Epidermal melanocyte (primary cell): ENCODE data around the gene CECR2.

Experiments used
- DNase-seq: peaks from one replicate; pipeline ENCODE4 v3.0.0; 2011; ENCODE audit warnings: low spot score; ENCODE audit not compliant: insufficient read length

CECR2 gene

GRCh38 chr22:17369439-17370025 is at the start of gene CECR2:
Gene CECR2, plus strand, starts transcription at chr22:17369460. Its CDS starts 324 bp downstream, at chr22:17369784.
- DNase-seq, result no peak

GRCh38 chr22:17319546-17319945 is 49.7 kb upstream of the CECR2 start:
- no peak for DNase-seq

DNA sequence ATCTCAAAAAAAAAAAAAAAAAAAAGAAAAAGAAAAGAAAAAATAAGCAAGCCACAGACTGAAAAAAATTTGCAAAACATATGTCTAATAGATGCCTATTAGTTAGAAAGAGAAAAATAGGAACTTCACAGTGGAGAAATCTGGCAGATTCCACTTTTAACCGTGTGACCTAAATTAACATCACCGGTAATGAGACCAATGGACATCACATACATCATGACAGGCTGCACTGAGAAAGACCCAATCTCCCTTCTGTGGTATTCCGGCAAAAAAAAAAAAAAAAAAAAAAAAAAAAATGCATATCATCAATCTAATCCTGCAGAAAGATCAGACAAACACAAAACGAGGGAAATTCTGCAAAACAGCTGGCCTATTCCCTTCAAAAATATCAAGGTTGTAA is 46.7 kb upstream of the CECR2 start:
- DNase-seq, result no peak

GRCh38 chr22:17331690-17332089 is 37.6 kb upstream of the CECR2 start:
- no peak for DNase-seq

GRCh38 chr22:17332109-17332800 is 37.0 kb upstream of the CECR2 start:
- DNase-seq, result no peak

DNA sequence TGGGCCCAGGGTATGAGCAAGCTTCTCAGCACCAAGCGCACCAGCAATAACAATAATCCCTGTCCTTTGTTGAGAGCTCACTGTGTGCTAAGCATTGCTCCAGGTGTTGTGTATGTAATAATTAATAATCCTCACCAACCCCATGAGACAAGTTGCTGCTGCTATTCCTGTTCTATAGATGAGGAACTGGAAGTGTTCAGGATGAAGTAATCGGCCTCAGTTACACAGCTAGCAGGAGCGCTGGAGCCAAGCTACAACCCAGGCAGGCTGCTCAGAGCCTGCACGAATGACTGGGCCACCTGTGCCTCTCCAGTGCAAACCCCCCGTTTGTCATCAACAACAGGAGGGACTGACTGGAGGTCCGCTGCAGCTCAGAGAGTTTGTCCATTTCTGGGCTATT is 35.2 kb upstream of the CECR2 start:
- no peak for DNase-seq

DNA sequence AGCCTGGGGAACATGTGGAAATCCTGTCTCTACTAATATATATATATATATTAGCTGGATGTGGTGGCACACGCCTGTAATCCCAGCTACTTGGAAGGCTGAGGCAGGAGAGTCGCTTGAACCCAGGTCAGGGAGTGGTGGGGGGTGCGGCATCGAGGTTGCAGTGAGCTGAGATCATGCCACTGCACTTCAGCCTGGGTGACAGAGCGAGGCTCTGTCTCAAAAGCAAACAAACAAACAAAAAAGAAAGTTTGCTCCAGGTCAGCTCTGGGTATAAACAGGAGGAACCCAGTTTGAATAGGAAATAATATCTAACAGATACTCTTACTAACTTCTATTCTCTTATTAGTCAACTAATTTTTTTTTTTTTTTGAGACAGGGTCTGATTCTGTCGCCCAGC is 34.3 kb upstream of the CECR2 start:
- DNase-seq, result no peak

DNA sequence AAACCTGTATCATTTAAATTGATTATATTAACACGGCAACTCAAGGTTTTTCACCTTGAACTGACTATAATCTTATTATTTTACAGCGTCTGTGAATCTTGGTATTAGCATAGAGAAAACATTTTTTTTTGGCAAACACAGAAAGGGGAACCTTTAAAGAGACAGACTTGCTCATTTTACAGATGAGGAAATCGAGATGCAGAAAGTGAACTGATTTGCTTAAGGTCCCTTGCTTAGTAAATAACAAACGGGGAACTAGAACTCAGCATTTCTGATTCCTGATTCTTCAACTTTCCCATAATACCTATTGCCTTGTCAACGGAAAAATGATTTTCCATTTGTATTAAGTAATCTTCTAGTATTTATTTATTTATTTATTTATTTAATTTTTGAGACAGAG is 33.2 kb upstream of the CECR2 start:
- no peak for DNase-seq

DNA sequence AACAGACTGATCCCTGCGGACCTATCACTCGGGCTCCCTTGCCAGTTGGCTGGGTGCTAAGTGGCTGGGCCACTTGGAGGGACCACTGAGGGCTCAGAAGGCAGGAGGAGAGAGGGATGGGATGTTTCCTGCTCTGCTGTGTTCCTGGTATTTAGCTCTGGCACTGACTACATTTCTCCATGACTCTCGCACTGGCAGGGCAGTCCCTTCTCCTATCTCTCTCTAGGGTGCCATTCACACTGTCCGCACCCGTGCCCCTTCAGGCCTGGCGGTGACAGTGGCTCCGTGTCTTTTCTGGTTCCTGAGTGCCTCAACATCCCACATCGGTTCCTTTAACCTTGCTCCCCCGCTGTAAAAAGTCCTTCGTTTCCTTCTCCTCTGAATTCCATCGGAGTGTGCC is 31.6 kb upstream of the CECR2 start:
- no peak for DNase-seq

GRCh38 chr22:17339095-17339693 is 30.1 kb upstream of the CECR2 start:
- DNase-seq, result no peak

GRCh38 chr22:17342361-17342760 is 26.9 kb upstream of the CECR2 start:
- DNase-seq, result no peak

DNA sequence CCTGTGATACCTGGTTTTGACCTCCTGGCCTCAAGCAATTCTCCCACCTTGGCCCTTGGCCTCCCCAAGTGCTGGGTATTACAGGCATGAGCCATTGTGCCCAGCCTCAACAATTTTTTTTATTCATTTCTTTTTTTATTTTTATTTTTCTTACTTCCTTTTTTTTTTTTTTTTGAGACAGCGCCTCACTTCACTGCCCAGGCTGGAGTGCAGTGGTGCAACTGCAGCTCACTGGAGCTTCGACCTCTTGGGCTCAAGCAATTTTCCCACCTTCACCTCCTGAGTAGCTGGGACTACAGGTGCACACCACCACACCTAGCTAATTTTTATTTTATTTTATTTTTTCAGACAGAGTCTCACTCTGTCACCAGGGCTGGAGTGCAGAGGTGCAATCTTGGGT is 25.5 kb upstream of the CECR2 start:
- DNase-seq, result no peak

DNA sequence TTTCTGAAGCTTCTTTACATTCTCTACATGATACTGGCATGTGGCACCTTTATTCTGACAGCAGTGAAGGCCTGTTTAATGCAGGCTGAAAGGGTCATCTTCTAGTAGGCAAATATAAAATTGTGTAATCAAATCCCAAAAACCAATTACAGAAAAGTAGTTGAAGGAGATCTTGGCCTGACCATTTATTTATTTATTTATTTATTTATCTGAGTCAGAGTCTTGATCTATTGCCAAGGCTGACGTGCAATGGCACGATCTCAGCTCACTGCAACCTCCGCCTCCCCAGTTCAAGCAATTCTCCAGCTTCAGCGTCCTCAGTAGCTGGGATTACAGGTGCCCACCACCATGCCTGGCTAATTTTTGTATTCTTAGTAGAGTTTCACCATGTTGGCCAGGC is 22.7 kb upstream of the CECR2 start:
- no peak for DNase-seq

- DNase-seq, result no peak
Observed at GRCh38 chr22:17347724-17348123, 21.5 kb upstream of the CECR2 start.

DNA sequence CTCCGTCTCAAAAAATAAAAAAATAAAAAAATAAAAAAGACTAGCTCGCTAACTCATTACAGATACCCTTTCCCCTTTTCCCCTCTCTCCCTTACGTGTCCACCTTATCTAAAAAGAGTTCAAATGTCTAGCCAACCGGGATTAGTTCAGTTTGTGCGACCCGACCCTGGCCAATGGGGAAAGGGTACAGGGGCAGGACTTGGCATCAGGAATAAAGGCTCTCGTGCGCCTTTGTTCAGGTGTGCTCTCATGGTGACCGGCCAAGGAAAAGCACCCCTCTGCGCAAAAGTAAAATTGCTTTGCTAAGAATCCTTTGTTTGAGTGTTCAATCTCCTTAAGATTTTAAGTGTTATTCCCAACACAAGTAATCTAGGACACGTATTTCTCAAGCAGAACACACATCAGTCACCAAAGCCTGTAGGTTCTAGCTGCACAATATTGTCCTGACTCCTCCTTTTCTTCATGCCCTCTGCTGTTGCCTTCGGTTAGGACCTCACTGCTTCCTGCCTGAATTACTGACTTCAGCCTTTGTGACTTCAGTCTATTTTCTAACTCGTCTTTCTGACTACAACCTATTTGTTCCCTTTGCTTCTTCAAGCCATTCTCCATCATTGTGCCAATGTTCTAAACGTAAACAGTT is 20.7 kb upstream of the CECR2 start:
- DNase-seq, result no peak

GRCh38 chr22:17349172-17349571 is 20.1 kb upstream of the CECR2 start:
- no peak for DNase-seq

- no peak for DNase-seq
Observed at GRCh38 chr22:17350292-17350691, 19.0 kb upstream of the CECR2 start.

DNA sequence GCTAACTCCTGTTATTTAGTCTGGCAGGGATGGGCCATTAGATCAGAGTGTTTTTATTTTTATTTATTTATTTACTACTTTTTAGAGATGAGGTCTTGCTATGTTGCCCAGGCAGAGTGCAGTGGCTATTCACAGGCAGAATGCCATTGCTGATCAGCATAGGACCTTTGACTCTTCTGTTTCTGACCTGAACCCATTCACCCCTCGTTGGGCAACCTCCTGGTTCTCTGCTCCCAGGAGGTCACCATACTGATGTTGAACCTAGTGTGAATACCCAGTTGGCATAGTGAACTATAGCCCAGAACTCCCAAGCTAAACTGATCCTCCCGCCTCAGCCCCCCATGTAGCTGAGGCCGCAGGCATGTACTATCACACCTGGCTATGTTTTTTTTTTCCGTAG is 16.5 kb upstream of the CECR2 start:
- no peak for DNase-seq

- DNase-seq, result no peak
Observed at GRCh38 chr22:17357688-17358087, 11.6 kb upstream of the CECR2 start.

DNA sequence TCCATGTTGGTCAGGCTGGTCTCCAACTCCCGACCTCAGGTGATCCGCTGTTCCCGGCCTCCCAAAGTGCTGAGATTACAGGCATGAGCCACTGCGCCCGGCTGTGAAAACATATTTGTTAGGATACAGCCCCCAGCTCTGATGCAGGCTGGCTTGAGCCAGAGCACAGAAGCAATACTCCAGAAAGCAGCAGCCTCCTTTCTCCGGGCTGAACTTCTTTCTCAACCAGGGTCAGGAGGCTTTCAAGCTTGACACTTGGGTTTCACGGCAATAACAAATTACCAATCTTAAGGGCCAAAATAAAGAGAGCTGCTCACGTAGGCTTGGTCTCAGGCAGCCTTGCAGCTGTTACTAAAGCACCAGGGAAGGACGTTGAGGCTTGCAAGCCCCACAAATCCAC is 10.8 kb upstream of the CECR2 start:
- no peak for DNase-seq

GRCh38 chr22:17359501-17359900 is 9.8 kb upstream of the CECR2 start:
- DNase-seq, result no peak

GRCh38 chr22:17366329-17366728 is 2.9 kb upstream of the CECR2 start:
- DNase-seq, result no peak

DNA sequence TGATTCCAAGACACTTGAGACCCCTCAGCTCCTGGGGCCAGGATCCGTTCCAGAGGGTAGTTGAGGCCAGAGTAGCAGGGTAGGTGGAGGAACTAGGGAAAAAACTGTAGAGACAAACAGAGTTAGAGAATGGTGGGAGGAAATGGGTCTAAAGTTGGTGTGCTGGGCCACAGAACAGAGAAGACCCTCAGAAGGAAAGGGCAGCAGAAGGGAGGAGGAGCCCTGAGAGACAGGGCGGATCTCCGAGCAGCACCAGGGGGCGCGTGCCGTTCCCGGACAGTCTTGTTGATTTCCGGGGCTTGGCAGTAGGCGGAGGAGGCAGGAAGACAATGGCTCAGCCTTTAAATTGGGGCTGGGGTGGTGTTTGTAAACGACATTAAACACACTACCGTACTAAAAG is 2.4 kb upstream of the CECR2 start:
- DNase-seq, result no peak
